HepG2 (cell line): ENCODE measurements around the gene RABEP2. TPM values are rescaled to one million over a fixed set of nuclear protein-coding genes. Genes with fewer than 3 reads are reported as not detected.

ENCODE experiments used
- ATAC-seq: fragments of 200-7000 bp; cut with Tn5 transposase; 3 replicates; pipeline ENCODE4 v1.9.1; 2020; ENCODE audit warnings: mild to moderate bottlenecking, moderate library complexity
- BruUV-seq: library from RNA; stranded (reverse); fragments of 400-500 nt; replicated peaks from 2 replicates; lab custom pipeline; 2021; lab: Mats Ljungman, UMichigan
- CTCF ChIA-PET: fragments of 300-600 bp; formaldehyde crosslinking; extraction: SDS; loops from one replicate; lab custom pipeline; 2021; ENCODE audit warnings: low total read pairs, inconsistent platforms, low intra/inter-chr PET ratio; lab: Yijun Ruan, JAX
- POLR2A ChIA-PET: fragments of 350-600 bp; sonication (Branson Sonifier 250); formaldehyde crosslinking; loops from one replicate; lab custom pipeline; 2020; ENCODE audit warnings: antibody characterized with exemption, inconsistent platforms; lab: Yijun Ruan, JAX
- DNase-seq: peaks from one replicate; pipeline ENCODE4 v3.0.0-alpha.2; 2015; ENCODE audit warnings: low spot score
- FAIRE-seq: peaks from 3 replicates; lab custom pipeline; 2011; peaks lifted over from hg19 to GRCh38; lab: Jason Lieb, UNC
- H2AFZ ChIP-seq: one replicate; pipeline ENCODE4 v1.6.1; 2011; ENCODE audit warnings: low read length, inconsistent platforms
- H3K27ac ChIP-seq: fragments of 300-600 bp; 3 replicates; pipeline ENCODE4 v1.8.0; 2011; ENCODE audit warnings: mixed run types, mild to moderate bottlenecking, mixed read lengths, low read length, inconsistent platforms; ENCODE audit not compliant: insufficient read depth; ENCODE audit errors: extremely low read length
- H3K27me3 ChIP-seq, 2 experiments: fragments of 200-600 bp in 1 of 2; 2 replicates in 1 of 2; 3 replicates in 1 of 2; pipeline versions ENCODE4 v1.6.0 to v1.8.0; 2011; ENCODE audit warnings: low read length in 2 of 2, mild to moderate bottlenecking in 2 of 2, moderate library complexity in 2 of 2, inconsistent platforms in 1 of 2; ENCODE audit not compliant: insufficient read depth in 2 of 2, control insufficient read depth in 1 of 2
- H3K36me3 ChIP-seq, 2 experiments: fragments of 200-600 bp in 1 of 2; replicated peaks in 1 of 2; 2 replicates in 1 of 2; 3 replicates in 1 of 2; pipeline versions ENCODE4 v1.5.1 to v1.8.0; 2011; ENCODE audit warnings: low read length in 2 of 2, inconsistent platforms in 1 of 2; ENCODE audit not compliant: insufficient read depth in 2 of 2, control insufficient read depth in 1 of 2
- H3K4me1 ChIP-seq: 2 replicates; pipeline ENCODE4 v1.5.1; 2012; ENCODE audit warnings: low read length, inconsistent platforms; ENCODE audit not compliant: insufficient read depth
- H3K4me2 ChIP-seq: 2 replicates; pipeline ENCODE4 v1.6.0; 2011; ENCODE audit warnings: low read depth, low read length, inconsistent platforms
- H3K4me3 ChIP-seq, 3 experiments: fragments of 200-600 bp in 1 of 3; sonication (generic), shearing (Covaris generic) in 1 of 3; replicated peaks in 1 of 3; 2 replicates each; pipeline ENCODE4 v1.5.1; 2011 to 2016; ENCODE audit warnings: low read length in 3 of 3, inconsistent platforms in 2 of 3, low read depth in 2 of 3, mild to moderate bottlenecking in 2 of 3, control low read depth in 1 of 3, mixed read lengths in 1 of 3; ENCODE audit not compliant: insufficient read depth in 1 of 3
- H3K79me2 ChIP-seq: one replicate; pipeline ENCODE4 v1.6.1; 2011; ENCODE audit warnings: low read length, inconsistent platforms; ENCODE audit not compliant: insufficient read depth
- H3K9ac ChIP-seq: 2 replicates; pipeline ENCODE4 v1.6.0; 2011; ENCODE audit warnings: mild to moderate bottlenecking, low read depth, low read length, inconsistent platforms; ENCODE audit not compliant: insufficient read depth
- H3K9me3 ChIP-seq: 2 replicates; pipeline ENCODE4 v1.5.1; 2012; ENCODE audit warnings: mild to moderate bottlenecking, low read length
- H4K20me1 ChIP-seq: 2 replicates; pipeline ENCODE4 v1.6.0; 2011; ENCODE audit warnings: inconsistent platforms, mild to moderate bottlenecking, low read length, moderate library complexity; ENCODE audit not compliant: insufficient read depth
- AGO2 ChIP-seq: fragments of 200-400 bp; formaldehyde crosslinking; optimal IDR thresholded peaks from 2 replicates; pipeline ENCODE3; 2017; ENCODE audit warnings: mild to moderate bottlenecking, low read depth, low read length, moderate library complexity
- CREBL2 ChIP-seq: sonication (generic); formaldehyde crosslinking; IDR thresholded peaks from 2 replicates; pipeline ENCODE4 v1.8.1; 2023; ENCODE audit warnings: missing genetic modification reagents, mild to moderate bottlenecking, borderline replicate concordance
- DPF2 ChIP-seq: sonication (generic); formaldehyde crosslinking; IDR thresholded peaks from 2 replicates; pipeline ENCODE4 v1.4.0; 2020; ENCODE audit warnings: mild to moderate bottlenecking, low read depth, missing genetic modification reagents, borderline replicate concordance
- HDAC6 ChIP-seq: fragments of 200-600 bp; sonication (generic); IDR thresholded peaks from 2 replicates; pipeline ENCODE4 v1.7.0; 2017; ENCODE audit warnings: mild to moderate bottlenecking, antibody characterized with exemption, low read length, low read depth
- KMT2A ChIP-seq: sonication (generic); formaldehyde crosslinking; IDR thresholded peaks from 2 replicates; pipeline ENCODE4 v1.4.0; 2020; ENCODE audit warnings: missing genetic modification reagents
- MTERF4 ChIP-seq: sonication (generic); formaldehyde crosslinking; IDR thresholded peaks from 2 replicates; pipeline ENCODE4 v1.8.0; 2023; ENCODE audit warnings: mild to moderate bottlenecking, missing genetic modification reagents
- MYC ChIP-seq: sonication (generic); formaldehyde crosslinking; IDR thresholded peaks from 2 replicates; pipeline ENCODE4 v1.9.0; 2021; ENCODE audit warnings: missing genetic modification reagents, borderline replicate concordance
- NFYB ChIP-seq: sonication (generic); formaldehyde crosslinking; IDR thresholded peaks from 2 replicates; pipeline ENCODE4 v1.4.0; 2020; ENCODE audit warnings: missing genetic modification reagents
- ONECUT2 ChIP-seq: sonication (generic); formaldehyde crosslinking; IDR thresholded peaks from 2 replicates; pipeline ENCODE4 v1.4.0; 2020; ENCODE audit warnings: missing genetic modification reagents
- PAWR ChIP-seq: sonication (generic); formaldehyde crosslinking; IDR thresholded peaks from 2 replicates; pipeline ENCODE4 v1.4.0; 2020; ENCODE audit warnings: missing genetic modification reagents, mild to moderate bottlenecking, borderline replicate concordance
- RFXAP ChIP-seq: sonication (generic); formaldehyde crosslinking; IDR thresholded peaks from 2 replicates; pipeline ENCODE4 v1.4.0; 2020; ENCODE audit warnings: missing genetic modification reagents, borderline replicate concordance
- SOX5 ChIP-seq: IDR thresholded peaks from 2 replicates; pipeline ENCODE4 v1.6.1; 2016; ENCODE audit warnings: borderline replicate concordance
- THRA ChIP-seq: sonication (generic); formaldehyde crosslinking; IDR thresholded peaks from 2 replicates; pipeline ENCODE4 v1.4.0; 2020; ENCODE audit warnings: missing genetic modification reagents, borderline replicate concordance
- U2AF2 ChIP-seq: fragments of 200-400 bp; formaldehyde crosslinking; IDR thresholded peaks from 2 replicates; pipeline ENCODE4 v1.6.1; 2017; ENCODE audit warnings: low read depth, mild to moderate bottlenecking, low read length
- ZC3H4 ChIP-seq: sonication (generic); formaldehyde crosslinking; IDR thresholded peaks from 2 replicates; pipeline ENCODE4 v1.4.0; 2020; ENCODE audit warnings: missing genetic modification reagents, borderline replicate concordance
- ZFY ChIP-seq: sonication (generic); formaldehyde crosslinking; IDR thresholded peaks from 2 replicates; pipeline ENCODE4 v1.4.0; 2020; ENCODE audit warnings: missing genetic modification reagents
- ZNF143 ChIP-seq: sonication (generic); formaldehyde crosslinking; IDR thresholded peaks from 2 replicates; pipeline ENCODE4 v1.4.0; 2020; ENCODE audit warnings: missing genetic modification reagents
- ZNF354B ChIP-seq: sonication (generic); formaldehyde crosslinking; IDR thresholded peaks from 2 replicates; pipeline ENCODE4 v1.8.0; 2022; ENCODE audit warnings: mild to moderate bottlenecking, missing genetic modification reagents
- ZNF430 ChIP-seq: sonication (generic); formaldehyde crosslinking; IDR thresholded peaks from 2 replicates; pipeline ENCODE4 v1.9.0; 2021; ENCODE audit warnings: mild to moderate bottlenecking, missing genetic modification reagents
- ZNF552 ChIP-seq: sonication (generic); formaldehyde crosslinking; IDR thresholded peaks from 2 replicates; pipeline ENCODE4 v1.9.0; 2022; ENCODE audit warnings: missing genetic modification reagents, mild to moderate bottlenecking, borderline replicate concordance
- ZNF747 ChIP-seq: sonication (generic); formaldehyde crosslinking; IDR thresholded peaks from 2 replicates; pipeline ENCODE4 v1.8.1; 2023; ENCODE audit warnings: missing genetic modification reagents, mild to moderate bottlenecking, borderline replicate concordance
- ZNF891 ChIP-seq: sonication (generic); formaldehyde crosslinking; IDR thresholded peaks from 2 replicates; pipeline ENCODE4 v1.5.0; 2020; ENCODE audit warnings: mild to moderate bottlenecking, missing genetic modification reagents
- WGBS: methylation state at CpG from one replicate; pipeline ENCODE4 v1.1.6; 2017; ENCODE audit warnings: low lambda C conversion rate; 5-methylcytosine and 5-hydroxymethylcytosine counted together
- in situ Hi-C: cut with HindIII; loops from 2 replicates; pipeline ENCODE4 v1.10.0; 2017; ENCODE audit warnings: low pct_unique_long_range_greater_than_20kb; ENCODE audit not compliant: extremely low pct_ligation_motif_present
- intact Hi-C: fragments of 100-400 bp; cut with micrococcal nuclease; formaldehyde crosslinking; loops from one replicate; pipeline ENCODE4 v1.10.0; 2022; ENCODE audit not compliant: unreplicated experiment
- polyA plus RNA-seq, 8 experiments: library from polyadenylated mRNA; depleted of rRNA in 3 of 8; stranded (reverse) in 7 of 8; unstranded in 1 of 8; fragments of >200 nt; fragmentation: Illumina TruSeq in 4 of 8; extraction: Trizol in 4 of 8; gene quantifications; 2 replicates each; pipeline versions ENCODE4 v1.2.1 to v1.2.3, GENCODE V29; 2011 to 2016; ENCODE audit warnings: low read depth in 4 of 8, missing spikeins in 1 of 8, mixed read lengths in 1 of 8; ENCODE audit not compliant: insufficient read depth in 1 of 8
- total RNA-seq, 5 experiments: library from RNA; depleted of rRNA; stranded (reverse); fragments of >200 nt; fragmentation: Illumina TruSeq; extraction: Trizol; gene quantifications; 2 replicates each; pipeline ENCODE4 v1.2.3, GENCODE V29; 2016; ENCODE audit warnings: low read depth in 1 of 5
- TF ChIP-seq, protein P1 (sequence below): IDR thresholded peaks from 2 replicates; pipeline ENCODE4 v1.6.1; 2016; ENCODE audit warnings: low read depth, borderline replicate concordance

Gene RABEP2
- total and polyA plus RNA-seq, 2 of the 13 experiments (the other 11 are each of a cell fraction or from before 2014, with no cell fraction given): 10.8 to 18.4 TPM

GRCh38 chr16:28865001-28865688, 59.9 kb downstream of the RABEP2 start:
- FAIRE-seq (peak; percentile 4), ATAC-seq (no peak), DNase-seq (no peak)
- Histone ChIP-seq H3K9ac (peak overlapping the region; percentile 100), H3K4me3 (peak overlapping the region; percentile 85 to 98 (median 95)), H3K27me3 (no peaks in the 10 kb centered on the region; a peak in 1 of 5 replicates), H3K79me2 (peaks cover 32% of the 10 kb centered on the region), H3K9me3 (no peaks in the 10 kb centered on the region), H3K4me1 (peaks cover 36% of the 10 kb centered on the region), H4K20me1 (no peaks in the 10 kb centered on the region), H3K27ac (peak overlapping the region; percentile 99), H3K4me2 (peak overlapping the region; percentile 96), H2AFZ (no peak overlapping the region), H3K36me3 (peaks cover 19 to 28% of the 10 kb centered on the region in 2 experiments)
- TSS peak; percentile 66 for BruUV-seq
- in situ Hi-C loops: loop anchor here (5.0 kb wide), 1 partner anchor 72 kb away; no protein-coding TSS in a partner anchor
- CTCF ChIA-PET: interaction anchor here (1.3 kb wide), 1 partner anchor 81 kb away, joined by 3 read pairs; no protein-coding TSS in a partner anchor
- POLR2A ChIA-PET: interaction anchor here (0.6 to 6.9 kb wide), 15 partner anchors 9 to 86 kb away, joined by 3 to 104 read pairs (median 14); partner anchors contain the start of genes ATXN2L, NFATC2IP, RABEP2 and TUFM
- 47% methylated on average over 12 of the region's 12 CpGs for WGBS
- intact Hi-C loops: no loop called here
- no peak for TF ChIP-seq THRA (CRISPR knock-in tag)
- TF ChIP-seq U2AF2: no peak
- 0 out of 2 replicates have a peak, but pooled peaks have one; percentile 22 for TF ChIP-seq ZFY (CRISPR knock-in tag)
- no peak for TF ChIP-seq MYC (CRISPR knock-in tag)
- no peak for TF ChIP-seq KMT2A
- no peak for TF ChIP-seq ZNF552 (CRISPR knock-in tag)
- no peak for TF ChIP-seq CREBL2 (CRISPR knock-in tag)
- TF ChIP-seq NFYB (CRISPR knock-in tag): no peak
- TF ChIP-seq ZNF354B: no peak
- TF ChIP-seq ZC3H4 (CRISPR knock-in tag): no peak
- TF ChIP-seq DPF2 (CRISPR knock-in tag): 0 out of 2 replicates have a peak, but pooled peaks have one; percentile 4
- TF ChIP-seq ZNF430 (CRISPR knock-in tag): no peak
- no peak for TF ChIP-seq MTERF4 (CRISPR knock-in tag)
- TF ChIP-seq RFXAP (CRISPR knock-in tag): 0 out of 2 replicates have a peak, but pooled peaks have one; percentile 13
- TF ChIP-seq ONECUT2 (CRISPR knock-in tag): no peak
- TF ChIP-seq HDAC6: no peak
- peak; percentile 35; the same call in 1 of the 2 replicates for TF ChIP-seq PAWR
- TF ChIP-seq, protein P1, sequence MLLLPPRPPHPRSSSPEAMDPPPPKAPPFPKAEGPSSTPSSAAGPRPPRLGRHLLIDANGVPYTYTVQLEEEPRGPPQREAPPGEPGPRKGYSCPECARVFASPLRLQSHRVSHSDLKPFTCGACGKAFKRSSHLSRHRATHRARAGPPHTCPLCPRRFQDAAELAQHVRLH: no peak
- TF ChIP-seq AGO2: peak; percentile 47
- TF ChIP-seq ZNF747: no peak
- no peak for TF ChIP-seq ZNF143
- TF ChIP-seq SOX5 (CRISPR knock-in tag): no peak
- peak; percentile 8; the same call in 1 of the 2 replicates for TF ChIP-seq ZNF891 (CRISPR knock-in tag)
